Mucosa of descending colon (tissue), 3 donors: ENCODE data around the gene NEURL1B. TPM values are rescaled to one million over a fixed set of nuclear protein-coding genes. Genes with fewer than 3 reads are reported as not detected.

ENCODE experiments used
- ATAC-seq: fragments of 200-7000 bp; cut with Tn5 transposase; one replicate; pipeline ENCODE4 v1.9.1; 2020; ENCODE audit warnings: mild to moderate bottlenecking, moderate library complexity
- DNase-seq, 3 donors: peaks; one replicate each; pipeline ENCODE4 v3.0.0-alpha.2; 2020
- H3K36me3 ChIP-seq: fragments of 200-600 bp; one replicate; pipeline ENCODE4 v1.8.0; 2021; ENCODE audit warnings: low read depth, mild to moderate bottlenecking
- H3K4me1 ChIP-seq: fragments of 200-600 bp; one replicate; pipeline ENCODE4 v1.8.0; 2021; ENCODE audit warnings: low read depth, mild to moderate bottlenecking
- H3K4me3 ChIP-seq: fragments of 200-600 bp; one replicate; pipeline ENCODE4 v1.8.0; 2021; ENCODE audit warnings: mild to moderate bottlenecking
- H3K9me3 ChIP-seq: fragments of 200-600 bp; one replicate; pipeline ENCODE4 v1.8.0; 2021; ENCODE audit warnings: mild to moderate bottlenecking
- CTCF ChIP-seq: fragments of 200-600 bp; IDR thresholded peaks from one replicate; pipeline ENCODE4 v1.8.0; 2022; ENCODE audit warnings: antibody characterized with exemption, mild to moderate bottlenecking
- intact Hi-C, 2 donors: fragments of 100-400 bp; cut with DNase I in 1 of 2; cut with micrococcal nuclease in 1 of 2; formaldehyde crosslinking; loops; one replicate each; pipeline versions ENCODE4 v1.11.0 to v1.11.1; 2022; cut with DNase I, micrococcal nuclease
- total RNA-seq, 3 donors: library from RNA; stranded (reverse); fragmentation: NEBNext Ultra II Directional in 2 of 3; extraction: Animal tissue kit (Norgen Biotek cat#: 25700) in 2 of 3; gene quantifications; one replicate each; pipeline versions ENCODE4 v1.2.1 to v1.2.4, GENCODE V29; 2021 to 2023
- donor health status: DM: no; HTN: no; CAD: no; lungs with moderate emphysema.
- donor health status: DM: no; HTN: no; CAD: no.
- donor health status: DM: no; HTN: yes; CAD: no.

The NEURL1B gene
- total RNA-seq, 3 donors from 2014 or later = 65.7 to 97.6 (median 96.6) TPM

DNA sequence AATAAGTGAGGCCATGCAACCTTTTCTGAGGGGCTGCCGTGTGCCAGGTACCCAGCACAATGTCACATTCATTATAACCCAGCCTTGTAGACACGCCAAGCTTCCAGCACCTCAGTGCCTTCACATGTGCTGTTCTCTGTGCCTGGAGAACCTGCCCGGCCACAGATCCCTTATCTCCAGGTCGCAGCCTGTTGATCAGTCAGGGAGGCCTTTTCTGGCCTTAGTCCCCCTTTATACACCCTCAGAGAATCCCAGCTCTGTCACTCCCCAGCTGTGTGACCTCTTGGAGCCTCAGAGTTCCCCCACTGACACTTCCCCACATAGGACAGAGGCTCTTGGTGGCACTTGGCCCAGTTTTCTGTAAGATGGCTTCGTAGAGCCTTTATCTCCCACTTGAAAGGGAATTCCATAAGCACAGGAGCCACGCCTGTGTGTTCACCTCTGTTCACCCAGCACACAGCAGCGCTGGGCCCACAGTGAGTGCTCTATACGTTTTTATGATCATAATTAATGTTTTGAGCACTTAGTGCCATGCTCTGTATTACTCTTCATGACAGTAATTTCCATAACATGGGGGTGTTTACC is 38.7 kb downstream of the NEURL1B start:
- Histone ChIP-seq H3K4me3 (no peak overlapping the region), H3K4me1 (peaks cover 10% of the 10 kb centered on the region), H3K36me3 (no peaks in the 10 kb centered on the region), H3K9me3 (no peaks in the 10 kb centered on the region)
- no peak for TF ChIP-seq CTCF
- peak; percentile 77 for ATAC-seq
- DNase-seq = peak in 1 of 3 donors; percentile 49
- intact Hi-C loops = no loop called here

DNA sequence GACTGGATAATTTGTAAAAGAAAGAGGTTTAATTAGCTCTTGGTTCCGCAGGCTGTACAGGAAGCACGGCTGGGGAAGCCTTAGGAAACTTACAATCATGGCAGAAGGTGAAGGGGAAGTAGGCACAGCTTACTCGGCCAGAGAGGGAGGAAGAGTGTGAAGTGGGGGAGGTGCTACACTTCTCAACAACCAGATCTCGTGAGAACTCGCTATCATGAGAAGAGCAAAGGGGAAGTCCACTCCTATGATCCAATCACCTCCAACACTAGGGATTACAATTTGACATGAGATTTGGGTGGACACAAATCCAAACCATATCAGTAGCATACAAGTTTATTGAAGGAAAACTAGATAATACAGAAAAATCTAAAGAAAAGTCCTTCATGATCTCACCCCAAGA is 39.9 kb downstream of the NEURL1B start:
- Histone ChIP-seq H3K4me1 (peaks cover 10% of the 10 kb centered on the region), H3K9me3 (no peaks in the 10 kb centered on the region), H3K4me3 (no peak overlapping the region), H3K36me3 (no peaks in the 10 kb centered on the region)
- intact Hi-C loops = no loop called here
- no peak for TF ChIP-seq CTCF
- ATAC-seq (no peak), DNase-seq (no peak)

DNA sequence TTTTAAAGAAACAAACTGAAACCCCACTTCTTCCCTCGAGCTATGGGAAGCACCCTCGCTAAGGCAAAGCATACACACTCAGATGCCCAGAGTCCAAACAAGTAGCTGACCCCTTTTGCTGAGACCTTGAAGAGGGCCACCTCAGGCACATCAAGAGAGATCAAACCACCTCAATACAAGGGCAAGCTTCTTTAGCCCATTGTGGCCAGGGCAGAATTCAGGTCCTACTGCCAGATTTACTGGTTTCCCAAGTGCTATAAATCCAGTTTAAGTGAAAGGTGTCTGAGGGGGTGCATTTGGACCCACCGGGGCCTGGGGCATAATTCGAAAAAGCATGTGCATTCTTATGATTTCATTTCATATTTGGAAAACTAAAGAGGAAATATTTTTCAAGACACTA is 40.4 kb downstream of the NEURL1B start:
- TF ChIP-seq CTCF = no peak
- ATAC-seq (no peak), DNase-seq (no peak)
- H3K4me3 ChIP-seq = no peak overlapping the region
- H3K4me1 ChIP-seq = peaks cover 10% of the 10 kb centered on the region
- no peaks in the 10 kb centered on the region for H3K9me3 ChIP-seq
- no peaks in the 10 kb centered on the region for H3K36me3 ChIP-seq
- intact Hi-C loops = no loop called here

DNA sequence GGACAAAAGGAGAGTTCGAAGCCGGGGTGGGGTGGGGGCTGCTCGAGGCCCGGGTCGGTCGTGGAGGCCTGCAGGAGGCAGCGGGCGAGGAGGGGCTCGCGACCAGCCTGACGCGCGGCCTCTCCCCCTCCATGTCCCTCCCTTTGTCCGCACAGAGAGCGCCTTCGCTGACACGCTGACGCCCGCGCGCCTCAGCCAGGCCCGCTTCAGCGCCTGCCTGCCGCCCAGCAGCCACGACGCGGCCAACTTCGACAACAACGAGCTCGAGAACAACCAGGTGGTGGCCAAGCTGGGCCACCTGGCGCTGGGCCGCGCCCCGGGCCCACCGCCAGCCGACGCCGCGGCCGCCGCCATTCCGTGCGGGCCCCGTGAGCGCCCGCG is 42.2 kb downstream of the NEURL1B start:
- no peaks in the 10 kb centered on the region for H3K36me3 ChIP-seq
- H3K9me3 ChIP-seq = no peaks in the 10 kb centered on the region
- intact Hi-C loops = no loop called here
- ATAC-seq (no peak), DNase-seq (peak in 1 of 3 donors; percentile 45)
- peaks cover 20% of the 10 kb centered on the region for H3K4me1 ChIP-seq
- H3K4me3 ChIP-seq = no peak overlapping the region
- TF ChIP-seq CTCF = no peak

DNA sequence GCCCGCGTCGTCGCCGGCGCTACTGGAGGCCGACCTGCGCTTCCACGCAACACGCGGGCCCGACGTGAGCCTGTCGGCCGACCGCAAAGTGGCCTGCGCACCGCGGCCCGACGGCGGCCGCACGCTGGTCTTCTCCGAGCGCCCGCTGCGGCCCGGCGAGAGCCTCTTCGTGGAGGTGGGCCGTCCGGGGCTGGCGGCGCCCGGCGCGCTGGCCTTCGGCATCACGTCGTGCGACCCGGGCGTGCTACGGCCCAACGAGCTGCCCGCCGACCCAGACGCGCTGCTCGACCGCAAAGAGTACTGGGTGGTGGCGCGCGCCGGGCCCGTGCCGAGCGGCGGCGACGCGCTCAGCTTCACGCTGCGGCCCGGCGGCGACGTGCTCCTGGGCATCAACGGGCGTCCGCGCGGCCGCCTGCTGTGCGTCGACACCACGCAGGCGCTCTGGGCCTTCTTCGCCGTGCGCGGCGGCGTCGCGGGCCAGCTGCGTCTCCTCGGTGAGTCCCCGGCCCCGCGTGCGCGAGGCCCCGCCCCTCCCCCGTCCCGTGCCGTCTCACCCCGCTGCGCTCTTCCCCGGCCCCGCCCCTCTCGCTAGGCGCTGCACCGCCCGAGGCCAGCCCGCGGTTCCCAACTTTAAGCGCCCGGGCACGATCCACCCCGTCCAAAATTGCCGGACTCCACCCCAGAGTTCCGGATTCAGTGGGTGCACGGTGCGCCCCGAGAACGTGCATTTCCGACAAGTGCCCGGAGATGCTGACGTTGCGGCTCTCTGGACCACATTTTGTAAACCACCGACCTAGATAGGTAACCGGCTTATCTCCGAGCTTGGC is 42.8 kb downstream of the NEURL1B start:
- Histone ChIP-seq H3K4me1 (peaks cover 26% of the 10 kb centered on the region), H3K36me3 (no peaks in the 10 kb centered on the region), H3K9me3 (no peaks in the 10 kb centered on the region), H3K4me3 (no peak overlapping the region)
- no peak for ATAC-seq
- intact Hi-C loops = no loop called here
- peak in 1 of 3 donors; percentile 59 for DNase-seq
- no peak for TF ChIP-seq CTCF
